C4-2B (cell line): ENCODE data around the gene ARL11.

Experiments
- ZFX ChIP-seq: fragments of 450-650 bp; IDR thresholded peaks from 2 replicates; pipeline ENCODE4 v1.6.1; 2017
- TF ChIP-seq, protein P1 (sequence below): fragments of 450-650 bp; conservative IDR thresholded peaks from 2 replicates; pipeline ENCODE4 v1.5.1; 2017; ENCODE audit warnings: mild to moderate bottlenecking

- TF ChIP-seq, protein P1, sequence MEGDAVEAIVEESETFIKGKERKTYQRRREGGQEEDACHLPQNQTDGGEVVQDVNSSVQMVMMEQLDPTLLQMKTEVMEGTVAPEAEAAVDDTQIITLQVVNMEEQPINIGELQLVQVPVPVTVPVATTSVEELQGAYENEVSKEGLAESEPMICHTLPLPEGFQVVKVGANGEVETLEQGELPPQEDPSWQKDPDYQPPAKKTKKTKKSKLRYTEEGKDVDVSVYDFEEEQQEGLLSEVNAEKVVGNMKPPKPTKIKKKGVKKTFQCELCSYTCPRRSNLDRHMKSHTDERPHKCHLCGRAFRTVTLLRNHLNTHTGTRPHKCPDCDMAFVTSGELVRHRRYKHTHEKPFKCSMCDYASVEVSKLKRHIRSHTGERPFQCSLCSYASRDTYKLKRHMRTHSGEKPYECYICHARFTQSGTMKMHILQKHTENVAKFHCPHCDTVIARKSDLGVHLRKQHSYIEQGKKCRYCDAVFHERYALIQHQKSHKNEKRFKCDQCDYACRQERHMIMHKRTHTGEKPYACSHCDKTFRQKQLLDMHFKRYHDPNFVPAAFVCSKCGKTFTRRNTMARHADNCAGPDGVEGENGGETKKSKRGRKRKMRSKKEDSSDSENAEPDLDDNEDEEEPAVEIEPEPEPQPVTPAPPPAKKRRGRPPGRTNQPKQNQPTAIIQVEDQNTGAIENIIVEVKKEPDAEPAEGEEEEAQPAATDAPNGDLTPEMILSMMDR = no peak
- TF ChIP-seq ZFX = no peak
Observed at GRCh38 chr13:49635599-49636433, 7.5 kb downstream of the ARL11 start.
